HepG2 (cell line): ENCODE results near the gene ARF6. TPM values are rescaled to one million over a fixed set of nuclear protein-coding genes. Genes with fewer than 3 reads are reported as not detected.

Experiments used
- ATAC-seq: fragments of 200-7000 bp; cut with Tn5 transposase; 3 replicates; pipeline ENCODE4 v1.9.1; 2020; ENCODE audit warnings: mild to moderate bottlenecking, moderate library complexity
- BruUV-seq: library from RNA; stranded (reverse); fragments of 400-500 nt; replicated peaks from 2 replicates; lab custom pipeline; 2021; lab: Mats Ljungman, UMichigan
- CTCF ChIA-PET: fragments of 300-600 bp; formaldehyde crosslinking; extraction: SDS; loops from one replicate; lab custom pipeline; 2021; ENCODE audit warnings: low total read pairs, inconsistent platforms, low intra/inter-chr PET ratio; lab: Yijun Ruan, JAX
- POLR2A ChIA-PET: fragments of 350-600 bp; sonication (Branson Sonifier 250); formaldehyde crosslinking; loops from one replicate; lab custom pipeline; 2020; ENCODE audit warnings: antibody characterized with exemption, inconsistent platforms; lab: Yijun Ruan, JAX
- DNase-seq: peaks from one replicate; pipeline ENCODE4 v3.0.0-alpha.2; 2015; ENCODE audit warnings: low spot score
- FAIRE-seq: peaks from 3 replicates; lab custom pipeline; 2011; peaks lifted over from hg19 to GRCh38; lab: Jason Lieb, UNC
- H2AFZ ChIP-seq: one replicate; pipeline ENCODE4 v1.6.1; 2011; ENCODE audit warnings: low read length, inconsistent platforms
- H3K27ac ChIP-seq: fragments of 300-600 bp; 3 replicates; pipeline ENCODE4 v1.8.0; 2011; ENCODE audit warnings: mixed run types, mild to moderate bottlenecking, mixed read lengths, low read length, inconsistent platforms; ENCODE audit not compliant: insufficient read depth; ENCODE audit errors: extremely low read length
- H3K27me3 ChIP-seq, 2 experiments: fragments of 200-600 bp in 1 of 2; 2 replicates in 1 of 2; 3 replicates in 1 of 2; pipeline versions ENCODE4 v1.6.0 to v1.8.0; 2011; ENCODE audit warnings: low read length in 2 of 2, mild to moderate bottlenecking in 2 of 2, moderate library complexity in 2 of 2, inconsistent platforms in 1 of 2; ENCODE audit not compliant: insufficient read depth in 2 of 2, control insufficient read depth in 1 of 2
- H3K36me3 ChIP-seq, 2 experiments: fragments of 200-600 bp in 1 of 2; replicated peaks in 1 of 2; 2 replicates in 1 of 2; 3 replicates in 1 of 2; pipeline versions ENCODE4 v1.5.1 to v1.8.0; 2011; ENCODE audit warnings: low read length in 2 of 2, inconsistent platforms in 1 of 2; ENCODE audit not compliant: insufficient read depth in 2 of 2, control insufficient read depth in 1 of 2
- H3K4me1 ChIP-seq: 2 replicates; pipeline ENCODE4 v1.5.1; 2012; ENCODE audit warnings: low read length, inconsistent platforms; ENCODE audit not compliant: insufficient read depth
- H3K4me2 ChIP-seq: 2 replicates; pipeline ENCODE4 v1.6.0; 2011; ENCODE audit warnings: low read depth, low read length, inconsistent platforms
- H3K4me3 ChIP-seq, 3 experiments: fragments of 200-600 bp in 1 of 3; sonication (generic), shearing (Covaris generic) in 1 of 3; replicated peaks in 1 of 3; 2 replicates each; pipeline ENCODE4 v1.5.1; 2011 to 2016; ENCODE audit warnings: low read length in 3 of 3, inconsistent platforms in 2 of 3, low read depth in 2 of 3, mild to moderate bottlenecking in 2 of 3, control low read depth in 1 of 3, mixed read lengths in 1 of 3; ENCODE audit not compliant: insufficient read depth in 1 of 3
- H3K79me2 ChIP-seq: one replicate; pipeline ENCODE4 v1.6.1; 2011; ENCODE audit warnings: low read length, inconsistent platforms; ENCODE audit not compliant: insufficient read depth
- H3K9ac ChIP-seq: 2 replicates; pipeline ENCODE4 v1.6.0; 2011; ENCODE audit warnings: mild to moderate bottlenecking, low read depth, low read length, inconsistent platforms; ENCODE audit not compliant: insufficient read depth
- H3K9me3 ChIP-seq: 2 replicates; pipeline ENCODE4 v1.5.1; 2012; ENCODE audit warnings: mild to moderate bottlenecking, low read length
- H4K20me1 ChIP-seq: 2 replicates; pipeline ENCODE4 v1.6.0; 2011; ENCODE audit warnings: inconsistent platforms, mild to moderate bottlenecking, low read length, moderate library complexity; ENCODE audit not compliant: insufficient read depth
- AFF4 ChIP-seq: sonication (generic); formaldehyde crosslinking; IDR thresholded peaks from 2 replicates; pipeline ENCODE4 v1.4.0; 2020; ENCODE audit warnings: missing genetic modification reagents
- E2F2 ChIP-seq: sonication (generic); formaldehyde crosslinking; IDR thresholded peaks from 2 replicates; pipeline ENCODE4 v1.4.0; 2020; ENCODE audit warnings: missing genetic modification reagents, borderline replicate concordance
- ERF ChIP-seq: IDR thresholded peaks from 2 replicates; pipeline ENCODE4 v1.6.1; 2018; ENCODE audit warnings: missing biosample characterization, missing genetic modification reagents
- FOXK1 ChIP-seq: sonication (generic); formaldehyde crosslinking; IDR thresholded peaks from 2 replicates; pipeline ENCODE4 v1.4.0; 2020; ENCODE audit warnings: low read depth, missing genetic modification reagents, borderline replicate concordance
- HDAC2 ChIP-seq: sonication (generic); formaldehyde crosslinking; IDR thresholded peaks from 2 replicates; pipeline ENCODE4 v1.4.0; 2020; ENCODE audit warnings: missing genetic modification reagents
- JUN ChIP-seq: sonication (generic); formaldehyde crosslinking; IDR thresholded peaks from 2 replicates; pipeline ENCODE4 v1.4.0; 2020; ENCODE audit warnings: mild to moderate bottlenecking, missing genetic modification reagents
- JUNB ChIP-seq: sonication (generic); formaldehyde crosslinking; IDR thresholded peaks from 2 replicates; pipeline ENCODE4 v1.8.0; 2022; ENCODE audit warnings: missing genetic modification reagents, mild to moderate bottlenecking, borderline replicate concordance
- KDM5A ChIP-seq: fragments of 200-600 bp; sonication (generic); IDR thresholded peaks from 2 replicates; pipeline ENCODE4 v1.7.0; 2018; ENCODE audit warnings: antibody characterized with exemption, mild to moderate bottlenecking, low read length, borderline replicate concordance
- MIXL1 ChIP-seq: IDR thresholded peaks from 2 replicates; pipeline ENCODE4 v1.6.1; 2016
- NPAS2 ChIP-seq: sonication (generic); formaldehyde crosslinking; IDR thresholded peaks from 2 replicates; pipeline ENCODE4 v1.8.0; 2022; ENCODE audit warnings: mild to moderate bottlenecking, missing genetic modification reagents, borderline replicate concordance
- SKI ChIP-seq: fragments of 450-650 bp; IDR thresholded peaks from one replicate; pipeline ENCODE4 v1.6.1; 2018; ENCODE audit warnings: mild to moderate bottlenecking; ENCODE audit not compliant: partially characterized antibody
- YY1 ChIP-seq: IDR thresholded peaks from 2 replicates; pipeline ENCODE4 v1.6.1; 2011; ENCODE audit warnings: low read length, low read depth, moderate library complexity, mild to moderate bottlenecking; ENCODE audit not compliant: insufficient read depth, insufficient replicate concordance
- ZFP82 ChIP-seq: sonication (generic); formaldehyde crosslinking; IDR thresholded peaks from 2 replicates; pipeline ENCODE4 v1.5.1; 2020; ENCODE audit warnings: mild to moderate bottlenecking, missing genetic modification reagents, borderline replicate concordance
- ZNF292 ChIP-seq: sonication (generic); formaldehyde crosslinking; IDR thresholded peaks from 2 replicates; pipeline ENCODE4 v1.8.1; 2022; ENCODE audit warnings: mild to moderate bottlenecking, low read depth, missing genetic modification reagents, borderline replicate concordance
- ZNF615 ChIP-seq: sonication (generic); formaldehyde crosslinking; IDR thresholded peaks from 2 replicates; pipeline ENCODE4 v1.5.0; 2020; ENCODE audit warnings: mild to moderate bottlenecking, missing genetic modification reagents, borderline replicate concordance
- ZNF780A ChIP-seq: sonication (generic); formaldehyde crosslinking; IDR thresholded peaks from 2 replicates; pipeline ENCODE4 v1.8.0; 2022; ENCODE audit warnings: mild to moderate bottlenecking, missing genetic modification reagents, moderate library complexity
- WGBS: methylation state at CpG from one replicate; pipeline ENCODE4 v1.1.6; 2017; ENCODE audit warnings: low lambda C conversion rate; 5-methylcytosine and 5-hydroxymethylcytosine counted together
- in situ Hi-C: cut with HindIII; loops from 2 replicates; pipeline ENCODE4 v1.10.0; 2017; ENCODE audit warnings: low pct_unique_long_range_greater_than_20kb; ENCODE audit not compliant: extremely low pct_ligation_motif_present
- intact Hi-C: fragments of 100-400 bp; cut with micrococcal nuclease; formaldehyde crosslinking; loops from one replicate; pipeline ENCODE4 v1.10.0; 2022; ENCODE audit not compliant: unreplicated experiment
- polyA plus RNA-seq, 8 experiments: library from polyadenylated mRNA; depleted of rRNA in 3 of 8; stranded (reverse) in 7 of 8; unstranded in 1 of 8; fragments of >200 nt; fragmentation: Illumina TruSeq in 4 of 8; extraction: Trizol in 4 of 8; gene quantifications; 2 replicates each; pipeline versions ENCODE4 v1.2.1 to v1.2.3, GENCODE V29; 2011 to 2016; ENCODE audit warnings: low read depth in 4 of 8, missing spikeins in 1 of 8, mixed read lengths in 1 of 8; ENCODE audit not compliant: insufficient read depth in 1 of 8
- total RNA-seq, 5 experiments: library from RNA; depleted of rRNA; stranded (reverse); fragments of >200 nt; fragmentation: Illumina TruSeq; extraction: Trizol; gene quantifications; 2 replicates each; pipeline ENCODE4 v1.2.3, GENCODE V29; 2016; ENCODE audit warnings: low read depth in 1 of 5

The ARF6 gene
- total and polyA plus RNA-seq, 2 of the 13 experiments (the other 11 are each of a cell fraction or from before 2014, with no cell fraction given) = 12.7 to 31.9 TPM

GRCh38 chr14:49888293-49888692 lies 4.6 kb upstream of the ARF6 start (continued):
- TF ChIP-seq AFF4 (CRISPR knock-in tag) (no peak), E2F2 (no peak), MIXL1 (CRISPR knock-in tag) (no peak), SKI (no peak), NPAS2 (CRISPR knock-in tag) (no peak), ZNF292 (no peak), ERF (no peak), YY1 (no peak), ZNF780A (no peak)
- TF ChIP-seq, all 625 proteins: peak for 0

GRCh38 chr14:49892301-49892635 lies 614 bp upstream of the ARF6 start:
- WGBS = 1% methylated on average over 12 of the region's 12 CpGs
- H3K4me1 ChIP-seq = peaks cover 24% of the 10 kb centered on the region
- FAIRE-seq (no peak), DNase-seq (peak; percentile 80), ATAC-seq (peak; percentile 68)
- H3K9me3 ChIP-seq = no peaks in the 10 kb centered on the region
- intact Hi-C loops = loop anchor here (1.0 to 5.0 kb wide), 3 partner anchors 95 to 170 kb away; no protein-coding TSS in a partner anchor
- H3K4me3 ChIP-seq = peak overlapping the region; percentile 64 to 97 (median 95)
- H3K79me2 ChIP-seq = peaks cover 39% of the 10 kb centered on the region
- POLR2A ChIA-PET = interaction anchor here (0.7 to 3.4 kb wide), 19 partner anchors 8 to 420 kb away, joined by 3 to 27 read pairs (median 5); partner anchors contain the start of genes DMAC2L, KLHDC2, L2HGDH and NEMF
- no peak overlapping the region for H2AFZ ChIP-seq
- peak overlapping the region; percentile 99 for H3K9ac ChIP-seq
- H3K4me2 ChIP-seq = peak overlapping the region; percentile 79
- H3K36me3 ChIP-seq = no peaks in the 10 kb centered on the region; a peak in 2 of 5 replicates
- H3K27me3 ChIP-seq = no peaks in the 10 kb centered on the region
- TSS peak; percentile 92 for BruUV-seq
- H4K20me1 ChIP-seq = peaks cover 27% of the 10 kb centered on the region
- in situ Hi-C loops = loop anchor here (5.0 kb wide), 1 partner anchor 110 kb away; no protein-coding TSS in a partner anchor
- CTCF ChIA-PET = no interaction called here
- H3K27ac ChIP-seq = peak overlapping the region; percentile 98
- no peak for TF ChIP-seq ZNF615 (CRISPR knock-in tag)
- TF ChIP-seq ZFP82 (CRISPR knock-in tag) = peak; percentile 61; the same call in 1 of the 2 replicates
- 0 out of 2 replicates have a peak, but pooled peaks have one; percentile 46 for TF ChIP-seq JUNB (CRISPR knock-in tag)
- 0 out of 2 replicates have a peak, but pooled peaks have one; percentile 8 for TF ChIP-seq FOXK1 (CRISPR knock-in tag)
- no peak for TF ChIP-seq KDM5A
- no peak for TF ChIP-seq JUN
- no peak for TF ChIP-seq HDAC2
